Colon (tissue), 2 donors: Measurements from ENCODE around the gene ADAMTS14.

Experiments
- FAIRE-seq: peaks from 2 replicates; lab custom pipeline; 2012; peaks lifted over from hg19 to GRCh38; lab: Jason Lieb, UNC
- donor health status: control.
- donor health status: control.

The ADAMTS14 gene

GRCh38 chr10:70674560-70675495, 2.5 kb downstream of the ADAMTS14 start:
- no peak for FAIRE-seq

- no peak for FAIRE-seq
Measured at GRCh38 chr10:70675496-70676161, 3.3 kb downstream of the ADAMTS14 start.

DNA sequence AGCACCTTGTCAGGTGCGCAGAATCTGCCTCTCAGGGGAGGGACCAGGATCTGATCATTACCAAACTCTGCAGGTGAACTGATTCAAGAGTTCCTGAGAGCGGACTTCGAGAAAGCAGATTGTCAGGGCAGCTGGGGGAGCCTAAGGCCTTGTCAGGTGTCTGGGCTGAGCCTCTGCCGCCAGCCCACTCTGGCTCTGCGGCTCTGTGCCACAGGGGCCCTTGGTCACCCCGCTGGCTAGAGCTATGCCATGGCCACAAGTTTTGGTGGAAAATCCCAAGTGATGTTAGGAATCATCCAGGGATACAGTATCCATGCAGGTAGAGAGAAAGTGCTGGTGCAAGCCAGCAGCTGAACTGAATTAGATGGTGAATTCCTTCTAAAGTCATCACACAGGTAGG, 4.2 kb downstream of the ADAMTS14 start:
- no peak for FAIRE-seq

GRCh38 chr10:70677016-70677415, 4.7 kb downstream of the ADAMTS14 start:
- FAIRE-seq: no peak

GRCh38 chr10:70677620-70678249, 5.4 kb downstream of the ADAMTS14 start:
- FAIRE-seq: no peak

GRCh38 chr10:70678250-70678635, 5.9 kb downstream of the ADAMTS14 start:
- FAIRE-seq: no peak

GRCh38 chr10:70678757-70679489, 6.6 kb downstream of the ADAMTS14 start:
- no peak for FAIRE-seq

DNA sequence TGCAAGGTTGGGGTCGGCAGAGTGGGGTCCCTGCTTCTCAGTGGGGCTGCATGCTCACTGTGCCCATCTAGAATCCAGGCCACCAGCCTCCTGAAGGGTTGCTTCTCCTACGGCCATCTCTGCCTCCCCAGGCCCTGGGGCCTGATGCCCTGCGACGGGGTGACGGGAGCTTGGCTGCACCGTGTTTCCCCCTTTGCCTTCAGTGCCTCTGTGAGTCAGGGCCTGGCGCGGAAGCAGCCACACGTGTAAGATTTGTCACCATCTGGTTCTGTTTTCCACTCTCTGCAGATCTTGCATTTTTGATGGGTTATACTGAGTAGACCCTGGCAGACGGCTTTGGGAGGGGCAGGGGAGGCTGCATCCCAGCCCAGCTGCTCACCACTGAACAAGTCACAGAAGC, 7.2 kb downstream of the ADAMTS14 start:
- no peak for FAIRE-seq

DNA sequence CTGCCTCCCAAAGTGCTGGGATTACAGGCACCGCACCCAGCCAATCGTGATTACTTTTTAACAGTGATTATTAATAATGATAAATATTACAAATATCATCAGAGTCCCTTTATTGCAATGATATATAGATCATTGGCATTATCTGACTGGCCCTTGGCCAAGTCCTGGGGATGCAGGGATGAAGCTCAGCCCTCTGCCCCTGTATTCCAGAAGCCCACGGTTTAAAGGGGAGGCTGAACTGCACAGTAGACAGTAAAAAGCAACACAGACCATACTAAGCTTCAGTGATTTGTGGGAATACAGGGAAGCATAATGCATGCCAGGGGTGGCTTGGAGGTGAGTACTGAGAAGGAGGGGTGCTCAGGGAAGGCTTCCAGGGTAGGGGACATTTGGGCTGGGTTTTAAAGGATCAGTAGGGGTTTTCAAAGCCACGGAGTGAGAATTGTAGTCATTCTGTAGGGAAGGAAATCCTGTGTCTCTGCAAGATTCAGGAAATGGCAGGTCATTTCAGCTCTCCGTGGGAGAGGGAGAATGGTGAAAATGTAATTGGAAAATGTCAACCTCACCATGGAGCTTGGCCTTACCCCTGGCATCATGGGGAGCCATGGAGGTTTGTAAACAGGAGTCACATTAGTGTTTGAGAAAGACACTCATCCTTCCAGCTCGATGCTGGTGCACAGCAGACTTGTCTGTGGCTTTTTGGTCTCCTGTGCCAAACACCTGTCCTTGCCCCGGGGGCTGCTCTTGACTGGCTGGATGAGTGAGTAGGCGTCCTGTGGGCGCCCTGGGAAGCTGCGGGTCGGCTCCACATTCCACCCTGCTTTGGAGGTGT, 8.8 kb downstream of the ADAMTS14 start:
- no peak for FAIRE-seq

DNA sequence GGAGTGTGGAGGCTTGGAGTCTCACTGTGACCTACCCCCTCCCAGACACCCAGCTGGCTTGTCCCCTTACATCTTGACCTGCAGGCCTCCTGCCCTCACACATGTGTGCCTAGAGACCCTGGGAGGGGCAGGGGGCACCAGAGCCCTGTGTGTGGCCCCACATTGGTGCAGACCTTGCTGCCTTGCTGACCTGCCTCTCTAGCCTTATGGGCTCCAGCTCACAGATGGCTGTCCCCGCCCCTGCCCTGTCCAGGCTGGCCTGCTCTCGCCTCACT, 9.4 kb downstream of the ADAMTS14 start:
- FAIRE-seq: no peak

DNA sequence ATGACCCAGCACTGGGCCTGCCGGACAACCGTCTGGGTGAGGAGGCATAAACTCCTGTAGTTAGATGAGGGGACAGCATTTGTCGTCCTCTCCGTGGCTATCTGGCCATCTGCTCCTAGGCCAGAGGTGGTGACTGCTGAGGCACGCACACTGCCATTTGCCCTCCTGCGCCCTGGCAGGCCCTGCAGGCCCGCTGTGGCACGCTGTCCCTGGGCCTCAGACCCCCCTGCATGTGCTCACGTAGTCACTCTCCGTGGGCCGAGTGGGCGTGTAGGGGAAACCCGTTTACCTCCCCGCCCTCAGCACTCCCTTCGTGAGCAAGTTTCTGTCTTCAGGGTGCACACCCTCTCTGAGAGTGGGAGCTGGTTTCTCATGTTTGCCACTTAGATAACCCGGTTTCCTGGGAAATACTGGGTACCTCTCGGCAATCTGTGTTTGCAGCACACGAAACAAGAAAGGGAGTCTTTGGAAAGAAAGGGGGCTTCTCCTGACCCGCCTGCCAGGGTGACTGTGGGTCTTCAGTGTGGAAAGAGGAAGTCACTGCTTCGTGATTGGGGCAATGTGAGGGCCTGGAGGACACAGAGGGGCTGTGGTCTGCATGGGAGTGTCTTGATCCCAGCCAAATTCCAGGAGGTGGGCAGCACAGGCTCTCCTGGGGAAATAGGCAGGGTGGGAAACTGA, 10.8 kb downstream of the ADAMTS14 start:
- no peak for FAIRE-seq

- no peak for FAIRE-seq
Measured at GRCh38 chr10:70683601-70683934, 11.3 kb downstream of the ADAMTS14 start.

GRCh38 chr10:70683940-70684339, 11.6 kb downstream of the ADAMTS14 start:
- FAIRE-seq: no peak

GRCh38 chr10:70684374-70684773, 12.1 kb downstream of the ADAMTS14 start:
- no peak for FAIRE-seq

DNA sequence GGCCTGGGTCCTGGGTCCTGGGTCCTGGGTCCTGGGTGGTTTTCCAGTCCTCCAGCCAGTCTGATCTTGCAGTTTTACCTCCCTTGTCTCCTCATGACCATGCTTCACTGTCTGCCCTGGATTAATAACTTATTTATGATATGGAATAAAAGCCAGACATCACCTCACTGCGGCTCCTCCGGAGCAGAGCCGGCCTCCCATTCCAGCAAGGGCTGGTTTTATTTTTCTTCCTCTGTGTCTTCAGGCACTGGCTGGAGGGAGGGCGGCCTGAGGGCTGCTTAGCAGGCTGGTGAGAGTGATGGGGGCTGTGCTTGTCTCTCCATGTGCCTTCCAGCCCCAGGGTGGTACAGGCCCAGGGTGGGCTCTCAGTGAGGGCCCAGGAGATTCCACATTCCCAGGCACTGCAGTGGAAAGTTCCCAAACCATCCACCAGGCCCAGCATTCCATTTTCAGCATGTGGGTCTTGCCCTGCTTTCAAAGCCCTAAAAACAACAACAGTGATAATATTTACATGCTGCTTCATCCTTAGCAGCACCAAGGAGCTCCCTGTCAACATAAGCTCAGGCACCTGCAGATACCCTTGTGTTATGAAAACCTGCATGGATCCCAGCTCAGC, 12.6 kb downstream of the ADAMTS14 start:
- FAIRE-seq: no peak

DNA sequence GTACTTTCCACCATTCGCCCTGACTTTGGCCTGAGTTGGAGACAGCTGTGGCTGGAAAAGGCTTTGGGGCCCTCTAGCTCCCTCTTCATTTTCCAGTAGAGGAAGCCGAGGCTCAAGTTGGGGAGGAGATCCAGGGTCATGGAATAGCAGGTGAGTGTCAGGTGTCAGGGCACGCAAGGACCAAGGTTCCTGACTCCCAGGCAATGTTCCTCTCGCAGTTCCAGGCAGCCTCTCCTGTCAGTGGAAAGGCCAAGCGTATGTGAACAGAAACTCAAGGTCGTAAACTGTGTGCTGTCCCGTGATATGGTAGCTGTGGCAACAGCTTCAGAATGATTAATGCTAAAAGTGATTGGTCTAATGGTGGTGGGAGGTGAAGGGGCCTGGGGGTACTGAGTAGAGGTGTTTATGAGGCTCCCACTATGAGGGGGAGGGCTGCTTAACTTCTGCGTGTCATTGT, 13.2 kb downstream of the ADAMTS14 start:
- FAIRE-seq: no peak

DNA sequence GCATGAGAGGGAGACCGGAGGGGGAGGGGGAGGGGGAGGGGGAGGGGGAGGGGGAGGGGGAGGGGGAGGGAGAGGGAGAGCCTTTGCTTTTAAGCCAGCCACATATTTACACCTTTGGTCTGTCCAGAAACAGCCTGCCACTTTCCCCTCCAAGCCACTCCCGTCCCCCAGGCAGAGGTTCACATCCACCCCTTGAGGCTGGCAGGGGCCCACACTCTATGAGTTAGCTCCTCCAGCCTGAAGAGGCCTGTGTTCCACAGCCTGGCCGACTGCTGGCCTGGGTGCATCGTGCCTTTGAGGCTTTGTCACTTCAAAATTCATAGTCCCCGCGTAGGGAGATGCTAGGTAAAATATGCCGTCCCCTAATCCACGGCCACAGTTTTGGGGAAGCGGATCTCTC, 16.5 kb downstream of the ADAMTS14 start:
- FAIRE-seq: no peak

- no peak for FAIRE-seq
Measured at GRCh38 chr10:70689661-70690060, 17.4 kb downstream of the ADAMTS14 start.

GRCh38 chr10:70690589-70690988, 18.3 kb downstream of the ADAMTS14 start:
- no peak for FAIRE-seq

GRCh38 chr10:70691611-70692010, 19.3 kb downstream of the ADAMTS14 start:
- no peak for FAIRE-seq
